GM06990 (cell line): Measurements from ENCODE around the gene DDX55.
"Not testable (repeated sequence)": the region's sequence is repeated elsewhere in the genome, so short reads cannot be mapped to it uniquely, and the experiment has no call there.

Source experiments
- DNase-seq: peaks from one replicate; pipeline ENCODE4 v3.0.0-alpha.2; 2011; ENCODE audit not compliant: insufficient read length; ENCODE audit errors: extremely low read depth
- H3K27me3 ChIP-seq: replicated peaks from 2 replicates; pipeline ENCODE4 v1.6.0; 2011; ENCODE audit warnings: low read length; ENCODE audit not compliant: control insufficient read depth, insufficient read depth
- H3K36me3 ChIP-seq: 2 replicates; pipeline ENCODE4 v1.5.1; 2011; ENCODE audit warnings: low read length; ENCODE audit not compliant: control insufficient read depth, insufficient read depth
- H3K4me3 ChIP-seq: replicated peaks from 2 replicates; pipeline ENCODE4 v1.5.1; 2011; ENCODE audit warnings: low read depth, mild to moderate bottlenecking, control low read depth, low read length
- TF ChIP-seq, protein P1 (sequence below): IDR thresholded peaks from 2 replicates; pipeline ENCODE4 v1.5.1; 2011; ENCODE audit warnings: low read length, control low read depth, mild to moderate bottlenecking, inconsistent platforms; ENCODE audit not compliant: insufficient read depth, poor library complexity, severe bottlenecking

DDX55 gene, protein sequence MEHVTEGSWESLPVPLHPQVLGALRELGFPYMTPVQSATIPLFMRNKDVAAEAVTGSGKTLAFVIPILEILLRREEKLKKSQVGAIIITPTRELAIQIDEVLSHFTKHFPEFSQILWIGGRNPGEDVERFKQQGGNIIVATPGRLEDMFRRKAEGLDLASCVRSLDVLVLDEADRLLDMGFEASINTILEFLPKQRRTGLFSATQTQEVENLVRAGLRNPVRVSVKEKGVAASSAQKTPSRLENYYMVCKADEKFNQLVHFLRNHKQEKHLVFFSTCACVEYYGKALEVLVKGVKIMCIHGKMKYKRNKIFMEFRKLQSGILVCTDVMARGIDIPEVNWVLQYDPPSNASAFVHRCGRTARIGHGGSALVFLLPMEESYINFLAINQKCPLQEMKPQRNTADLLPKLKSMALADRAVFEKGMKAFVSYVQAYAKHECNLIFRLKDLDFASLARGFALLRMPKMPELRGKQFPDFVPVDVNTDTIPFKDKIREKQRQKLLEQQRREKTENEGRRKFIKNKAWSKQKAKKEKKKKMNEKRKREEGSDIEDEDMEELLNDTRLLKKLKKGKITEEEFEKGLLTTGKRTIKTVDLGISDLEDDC

DNA sequence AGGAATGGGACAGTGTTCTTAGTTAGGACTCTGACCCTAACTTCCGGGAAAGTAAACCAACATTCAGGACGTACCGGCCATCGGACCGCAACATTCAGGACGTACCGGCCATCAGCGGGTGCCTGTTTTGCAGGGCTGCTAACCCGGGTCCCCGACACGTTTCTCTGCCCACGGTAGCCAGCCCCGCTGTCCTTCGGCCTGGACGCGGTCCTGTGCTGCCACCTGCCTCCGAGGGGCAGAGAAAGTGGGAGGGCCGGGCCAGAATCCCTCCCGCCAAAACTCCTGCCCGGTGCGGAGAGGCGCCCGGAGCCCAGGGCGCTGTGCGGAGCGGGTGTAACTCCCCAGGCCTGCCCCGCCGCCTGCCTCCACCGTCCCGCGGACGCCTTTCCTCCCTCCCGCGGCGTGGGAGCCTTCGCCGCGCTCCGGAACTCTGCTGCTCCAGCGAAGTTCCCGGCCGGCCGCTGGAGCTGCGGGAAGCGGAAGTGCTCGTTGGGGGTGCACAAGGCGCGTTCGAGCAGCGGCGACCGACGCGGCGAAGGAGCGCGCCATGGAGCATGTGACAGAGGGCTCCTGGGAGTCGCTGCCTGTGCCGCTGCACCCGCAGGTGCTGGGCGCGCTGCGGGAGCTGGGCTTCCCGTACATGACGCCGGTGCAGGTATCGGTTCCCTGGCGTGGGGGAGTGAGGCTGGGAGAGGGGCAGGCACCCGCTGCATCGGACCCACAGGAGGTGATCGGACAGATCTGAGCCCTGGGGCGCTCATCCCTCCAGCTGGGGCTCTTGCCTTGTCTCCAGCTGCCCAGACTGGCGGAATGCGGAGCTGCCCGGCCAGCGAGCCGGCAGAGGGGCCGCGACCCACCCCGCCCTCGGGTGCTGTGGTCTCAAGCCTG, at the start of gene DDX55:
Gene DDX55 (plus strand): TSS at position 498 of the 888 bp plus-strand sequence. CDS start 50 bp downstream, at position 548.
- H3K27me3 ChIP-seq = no peaks in the 10 kb centered on the region
- DNase-seq = peak; percentile 92
- peak within 1 kb of the TSS; percentile 99 for H3K4me3 ChIP-seq
- TF ChIP-seq, protein P1, sequence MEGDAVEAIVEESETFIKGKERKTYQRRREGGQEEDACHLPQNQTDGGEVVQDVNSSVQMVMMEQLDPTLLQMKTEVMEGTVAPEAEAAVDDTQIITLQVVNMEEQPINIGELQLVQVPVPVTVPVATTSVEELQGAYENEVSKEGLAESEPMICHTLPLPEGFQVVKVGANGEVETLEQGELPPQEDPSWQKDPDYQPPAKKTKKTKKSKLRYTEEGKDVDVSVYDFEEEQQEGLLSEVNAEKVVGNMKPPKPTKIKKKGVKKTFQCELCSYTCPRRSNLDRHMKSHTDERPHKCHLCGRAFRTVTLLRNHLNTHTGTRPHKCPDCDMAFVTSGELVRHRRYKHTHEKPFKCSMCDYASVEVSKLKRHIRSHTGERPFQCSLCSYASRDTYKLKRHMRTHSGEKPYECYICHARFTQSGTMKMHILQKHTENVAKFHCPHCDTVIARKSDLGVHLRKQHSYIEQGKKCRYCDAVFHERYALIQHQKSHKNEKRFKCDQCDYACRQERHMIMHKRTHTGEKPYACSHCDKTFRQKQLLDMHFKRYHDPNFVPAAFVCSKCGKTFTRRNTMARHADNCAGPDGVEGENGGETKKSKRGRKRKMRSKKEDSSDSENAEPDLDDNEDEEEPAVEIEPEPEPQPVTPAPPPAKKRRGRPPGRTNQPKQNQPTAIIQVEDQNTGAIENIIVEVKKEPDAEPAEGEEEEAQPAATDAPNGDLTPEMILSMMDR = peak; percentile 42
- peaks cover 10% of the 10 kb centered on the region for H3K36me3 ChIP-seq

DNA sequence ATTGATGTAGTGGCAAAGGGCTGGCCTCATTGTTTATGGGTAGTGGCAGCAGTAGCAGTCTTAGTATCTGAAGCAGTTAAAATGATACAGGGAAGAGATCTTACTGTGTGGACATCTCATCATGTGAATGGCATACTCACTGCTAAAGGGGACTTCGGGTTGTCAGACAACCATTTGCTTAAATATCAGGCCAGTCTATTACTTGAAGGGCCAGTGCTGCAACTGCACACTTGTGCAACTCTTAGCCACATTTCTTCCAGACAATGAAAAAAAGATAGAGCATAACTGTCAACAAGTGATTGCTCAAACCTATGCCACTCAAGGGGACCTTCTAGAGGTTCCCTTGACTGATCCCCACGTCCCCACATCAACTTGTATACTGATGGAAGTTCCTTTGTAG, 47.8 kb upstream of the DDX55 start:
- H3K4me3 ChIP-seq, DNase-seq, H3K36me3 ChIP-seq: not testable (repeated sequence)

DNA sequence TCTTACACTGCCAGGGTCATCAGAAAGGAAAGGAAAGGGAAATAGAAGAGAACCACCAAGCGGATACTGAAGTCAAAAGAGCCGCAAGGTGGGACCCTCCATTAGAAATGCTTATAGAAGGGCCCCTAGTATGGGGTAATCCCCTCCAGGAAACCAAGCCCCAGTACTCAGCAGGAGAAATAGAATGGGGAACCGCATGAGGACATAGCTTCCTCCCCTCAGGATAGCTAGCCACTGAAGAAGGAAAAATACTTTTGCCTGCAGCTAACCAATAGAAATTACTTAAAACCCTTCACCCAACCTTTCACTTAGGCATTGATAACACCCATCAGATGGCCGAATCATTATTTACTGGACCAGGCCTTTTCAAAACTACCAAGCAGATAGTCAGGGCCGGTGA, 47.1 kb upstream of the DDX55 start:
- H3K36me3 ChIP-seq, DNase-seq, H3K4me3 ChIP-seq, H3K27me3 ChIP-seq: not testable (repeated sequence)

More for the DNA sequence above, 47.8 kb upstream of the DDX55 start:
- not testable (repeated sequence) for H3K27me3 ChIP-seq

DNA sequence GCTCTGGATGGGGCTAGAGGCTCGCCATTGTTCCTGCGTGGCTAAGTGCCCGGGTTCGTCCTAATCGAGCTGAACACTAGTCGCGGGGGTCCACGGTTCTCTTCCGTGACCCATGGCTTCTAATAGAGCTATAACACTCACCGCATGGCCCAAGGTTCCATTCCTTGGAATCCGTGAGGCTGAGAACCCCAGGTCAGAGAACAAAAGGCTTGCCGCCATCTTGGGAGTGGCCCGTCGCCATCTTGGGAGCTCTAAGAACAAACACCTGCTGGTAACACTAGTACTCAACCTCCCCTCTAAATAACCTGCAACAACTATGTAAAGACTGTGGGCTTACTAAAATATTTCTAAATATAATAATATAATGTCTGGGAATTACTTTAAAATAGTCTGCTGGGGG, 43.4 kb upstream of the DDX55 start:
- not testable (repeated sequence) for H3K36me3 ChIP-seq, H3K27me3 ChIP-seq, DNase-seq, H3K4me3 ChIP-seq

DNA sequence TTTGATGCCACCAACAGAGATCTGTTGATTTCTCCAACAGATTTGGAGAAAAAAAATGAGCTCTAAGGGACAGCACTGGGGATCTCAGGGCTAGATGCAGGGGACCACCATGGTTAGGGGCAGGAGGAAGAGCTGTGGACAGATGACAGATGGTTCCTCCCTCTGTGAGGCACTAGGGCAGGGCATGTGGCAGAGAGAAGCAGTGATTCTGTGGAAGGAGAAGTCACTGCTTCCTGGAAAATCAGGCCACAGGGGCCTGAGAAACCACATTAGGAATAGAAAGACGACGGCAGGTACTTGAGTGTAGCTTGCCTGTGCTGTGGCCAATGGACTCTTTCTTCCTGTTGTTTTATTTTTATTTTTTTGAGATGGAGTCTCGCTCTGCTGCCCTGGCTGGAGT, 42.4 kb upstream of the DDX55 start:
- Histone ChIP-seq H3K27me3 (no peaks in the 10 kb centered on the region), H3K4me3 (no peak overlapping the region), H3K36me3 (no peaks in the 10 kb centered on the region)
- TF ChIP-seq, protein P1 = no peak
- DNase-seq = no peak

DNA sequence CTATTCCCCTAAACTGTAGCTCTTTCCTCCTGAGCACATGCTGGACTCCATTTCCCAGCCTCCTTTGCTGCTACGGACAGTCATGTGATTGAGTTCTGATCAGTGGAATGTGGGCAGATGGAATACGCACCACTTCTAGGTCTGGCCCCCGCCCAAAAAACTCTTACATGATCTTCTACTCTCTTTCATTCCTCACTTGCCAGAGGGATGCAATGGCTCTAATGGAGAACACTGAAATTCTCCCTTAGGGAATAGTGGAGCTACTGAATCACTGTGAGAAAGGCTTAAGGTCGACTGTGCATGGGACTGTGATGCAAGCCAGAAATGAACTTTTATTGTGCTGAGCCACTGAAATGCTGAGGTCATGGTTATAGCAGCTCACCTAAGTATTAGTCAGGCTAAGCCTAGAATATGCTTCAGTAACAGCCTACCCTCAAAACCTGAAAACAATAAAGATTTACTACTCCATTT, 30.5 kb upstream of the DDX55 start:
- H3K27me3 ChIP-seq = no peaks in the 10 kb centered on the region
- DNase-seq = no peak
- H3K36me3 ChIP-seq = no peaks in the 10 kb centered on the region
- no peak overlapping the region for H3K4me3 ChIP-seq
- TF ChIP-seq, protein P1 = no peak

DNA sequence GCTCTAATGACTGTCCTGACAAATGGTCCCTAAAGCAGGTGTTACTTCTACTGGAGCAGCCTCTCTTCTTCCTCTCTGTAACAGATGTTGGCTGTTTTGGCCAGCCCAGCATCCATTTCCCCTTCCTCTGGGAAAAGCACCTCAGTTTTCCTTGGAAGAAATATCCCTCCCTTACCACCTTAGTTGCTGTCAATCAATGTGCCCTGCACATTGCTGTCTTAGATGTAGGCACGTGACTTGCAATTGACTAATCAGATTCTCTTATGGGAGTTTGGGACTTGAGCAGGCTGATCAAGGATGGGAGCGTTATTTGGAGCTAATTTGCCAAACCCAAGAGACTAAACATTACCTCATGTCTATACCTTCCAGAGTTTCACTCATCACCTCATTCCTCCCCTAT, 29.5 kb upstream of the DDX55 start:
- Histone ChIP-seq H3K27me3 (no peaks in the 10 kb centered on the region), H3K36me3 (no peaks in the 10 kb centered on the region; the same call in 1 of the 2 replicates), H3K4me3 (no peak overlapping the region)
- no peak for DNase-seq
- TF ChIP-seq, protein P1 = no peak
